HG03354 (cell line): Measurements from ENCODE around the gene CNBD2.
"Not testable (repeated sequence)": the region's sequence is repeated elsewhere in the genome, so short reads cannot be mapped to it uniquely, and the experiment has no call there.

Experiments
- ATAC-seq: cut with Tn5 transposase; IDR thresholded peaks from one replicate; pipeline ENCODE4 v1.9.1; 2021; ENCODE audit warnings: mild to moderate bottlenecking; ENCODE audit not compliant: unreplicated experiment, poor library complexity, severe bottlenecking

The CNBD2 gene

GRCh38 chr20:36053863-36054518, 85.6 kb downstream of the CNBD2 start:
- ATAC-seq: not testable (repeated sequence)

- ATAC-seq: no peak
Observed at GRCh38 chr20:36055145-36055544, 86.8 kb downstream of the CNBD2 start.

- no peak for ATAC-seq
Observed at GRCh38 chr20:36060676-36061075, 92.3 kb downstream of the CNBD2 start.

- ATAC-seq: no peak
Observed at GRCh38 chr20:36061754-36062153, 93.4 kb downstream of the CNBD2 start.

- ATAC-seq: no peak
Observed at GRCh38 chr20:36062799-36063198, 94.4 kb downstream of the CNBD2 start.

GRCh38 chr20:36063916-36064657, 95.7 kb downstream of the CNBD2 start:
- ATAC-seq: no peak

GRCh38 chr20:36064658-36065426, 96.5 kb downstream of the CNBD2 start:
- peak; percentile 88 for ATAC-seq

GRCh38 chr20:36065427-36065998, 97.1 kb downstream of the CNBD2 start:
- no peak for ATAC-seq

GRCh38 chr20:36066777-36067176, 98.4 kb downstream of the CNBD2 start:
- ATAC-seq: no peak

- ATAC-seq: not testable (repeated sequence)
Observed at GRCh38 chr20:36068526-36068925, 100.1 kb downstream of the CNBD2 start.

- no peak for ATAC-seq
Observed at GRCh38 chr20:36070451-36070850, 102.1 kb downstream of the CNBD2 start.

GRCh38 chr20:36071848-36072247, 103.5 kb downstream of the CNBD2 start:
- ATAC-seq: no peak

GRCh38 chr20:36074983-36075382, 106.6 kb downstream of the CNBD2 start:
- ATAC-seq: no peak

- not testable (repeated sequence) for ATAC-seq
Observed at GRCh38 chr20:36077762-36078161, 109.4 kb downstream of the CNBD2 start.

- no peak for ATAC-seq
Observed at GRCh38 chr20:36079486-36079885, 111.1 kb downstream of the CNBD2 start.

- not testable (repeated sequence) for ATAC-seq
Observed at GRCh38 chr20:36079984-36080383, 111.6 kb downstream of the CNBD2 start.
